HG03060 (cell line): ENCODE measurements around the gene PODN.

Experiments used
- ATAC-seq: cut with Tn5 transposase; IDR thresholded peaks from one replicate; pipeline ENCODE4 v1.9.1; 2021; ENCODE audit warnings: low read depth, moderate number of reproducible peaks; ENCODE audit not compliant: unreplicated experiment

The PODN gene

GRCh38 chr1:53128401-53128800, 66.4 kb downstream of the PODN start:
- ATAC-seq = no peak

- no peak for ATAC-seq
These were observed 68.0 kb downstream of the PODN start for GRCh38 chr1:53129891-53130597.

GRCh38 chr1:53130598-53130877, 68.5 kb downstream of the PODN start:
- no peak for ATAC-seq

- ATAC-seq = no peak
These were observed 69.0 kb downstream of the PODN start for GRCh38 chr1:53130878-53131589.

GRCh38 chr1:53131590-53131938, 69.6 kb downstream of the PODN start:
- no peak for ATAC-seq

GRCh38 chr1:53132176-53132575, 70.2 kb downstream of the PODN start:
- ATAC-seq = no peak

GRCh38 chr1:53133261-53134041, 71.4 kb downstream of the PODN start:
- ATAC-seq = no peak

- ATAC-seq = no peak
These were observed 72.1 kb downstream of the PODN start for GRCh38 chr1:53134042-53134485.
